COLO829 (cell line): ENCODE results near the gene PCDHGB6.
"Not testable (repeated sequence)": the region's sequence is repeated elsewhere in the genome, so short reads cannot be mapped to it uniquely, and the experiment has no call there.

ENCODE experiments used
- DNase-seq: peaks from one replicate; pipeline ENCODE4 v3.0.0; 2012; ENCODE audit warnings: low spot score

The PCDHGB6 gene

DNA sequence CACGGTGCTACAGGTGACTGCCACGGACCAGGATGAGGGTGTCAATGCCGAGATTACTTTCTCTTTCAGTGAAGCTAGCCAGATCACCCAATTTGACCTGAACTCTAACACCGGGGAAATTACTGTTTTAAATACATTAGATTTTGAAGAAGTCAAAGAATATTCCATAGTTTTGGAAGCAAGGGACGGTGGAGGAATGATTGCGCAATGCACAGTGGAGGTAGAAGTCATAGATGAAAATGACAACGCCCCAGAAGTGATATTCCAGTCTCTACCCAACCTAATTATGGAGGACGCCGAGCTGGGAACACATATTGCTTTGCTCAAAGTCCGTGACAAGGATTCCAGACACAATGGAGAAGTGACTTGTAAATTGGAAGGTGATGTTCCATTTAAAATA lies 19.2 kb upstream of the PCDHGB6 start:
- DNase-seq, result no peak

DNA sequence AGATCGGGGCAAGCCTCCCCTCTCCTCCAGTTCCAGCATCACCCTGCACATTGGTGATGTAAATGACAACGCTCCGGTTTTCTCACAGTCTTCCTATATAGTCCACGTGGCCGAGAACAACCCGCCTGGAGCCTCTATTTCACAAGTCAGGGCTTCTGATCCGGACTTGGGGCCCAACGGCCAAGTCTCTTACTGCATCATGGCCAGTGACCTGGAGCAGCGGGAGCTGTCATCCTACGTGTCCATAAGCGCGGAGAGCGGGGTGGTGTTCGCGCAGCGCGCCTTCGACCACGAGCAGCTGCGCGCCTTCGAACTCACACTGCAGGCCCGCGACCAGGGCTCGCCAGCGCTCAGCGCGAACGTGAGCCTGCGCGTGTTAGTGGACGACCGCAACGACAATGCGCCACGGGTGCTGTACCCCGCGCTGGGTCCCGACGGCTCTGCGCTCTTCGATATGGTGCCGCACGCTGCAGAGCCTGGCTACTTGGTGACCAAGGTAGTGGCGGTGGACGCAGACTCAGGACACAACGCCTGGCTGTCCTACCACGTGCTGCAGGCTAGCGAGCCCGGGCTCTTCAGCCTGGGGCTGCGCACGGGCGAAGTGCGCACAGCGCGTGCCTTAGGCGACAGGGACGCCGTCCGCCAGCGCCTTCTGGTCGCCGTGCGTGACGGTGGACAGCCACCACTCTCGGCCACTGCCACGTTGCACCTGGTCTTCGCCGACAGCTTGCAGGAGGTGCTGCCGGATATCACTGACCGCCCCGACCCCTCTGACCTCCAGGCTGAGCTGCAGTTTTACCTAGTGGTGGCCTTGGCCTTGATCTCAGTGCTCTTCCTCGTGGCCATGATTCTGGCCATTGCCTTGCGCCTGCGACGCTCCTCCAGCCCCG lies 18.4 kb upstream of the PCDHGB6 start:
- DNase-seq, result no peak

DNA sequence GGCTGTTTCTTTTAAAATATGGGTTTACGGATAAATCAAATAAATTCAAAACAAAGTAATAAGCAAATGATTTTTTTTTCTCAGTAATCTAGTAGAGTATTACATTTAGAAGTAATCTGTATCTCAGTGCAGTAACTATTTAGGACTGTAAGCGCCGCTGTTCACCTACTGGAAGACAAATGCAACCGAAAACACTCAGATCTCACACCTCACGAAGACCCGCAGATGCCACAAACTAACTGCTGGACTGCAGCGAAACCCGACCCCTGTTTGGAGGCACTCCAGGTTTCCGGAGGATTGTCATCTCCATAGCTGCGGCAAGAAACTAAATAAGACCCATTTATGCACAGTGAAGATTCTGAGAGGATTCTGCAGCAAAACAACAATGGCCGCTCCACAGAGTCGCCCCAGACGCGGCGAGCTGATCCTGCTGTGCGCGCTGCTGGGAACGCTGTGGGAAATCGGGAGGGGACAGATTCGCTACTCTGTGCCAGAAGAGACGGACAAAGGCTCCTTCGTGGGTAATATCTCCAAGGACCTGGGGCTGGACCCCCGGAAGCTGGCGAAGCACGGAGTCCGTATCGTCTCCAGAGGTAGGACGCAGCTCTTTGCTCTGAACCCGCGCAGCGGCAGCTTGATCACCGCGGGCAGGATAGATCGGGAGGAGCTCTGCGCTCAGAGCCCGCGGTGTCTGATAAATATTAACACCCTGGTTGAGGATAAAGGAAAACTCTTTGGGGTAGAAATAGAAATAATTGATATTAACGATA lies 15.2 kb upstream of the PCDHGB6 start, which contains the start of gene PCDHGA8:
PCDHGA8 (plus strand) TSS at position 205 of the 770 bp plus-strand sequence; CDS start at position 386, 181 bp downstream.
- no peak for DNase-seq

DNA sequence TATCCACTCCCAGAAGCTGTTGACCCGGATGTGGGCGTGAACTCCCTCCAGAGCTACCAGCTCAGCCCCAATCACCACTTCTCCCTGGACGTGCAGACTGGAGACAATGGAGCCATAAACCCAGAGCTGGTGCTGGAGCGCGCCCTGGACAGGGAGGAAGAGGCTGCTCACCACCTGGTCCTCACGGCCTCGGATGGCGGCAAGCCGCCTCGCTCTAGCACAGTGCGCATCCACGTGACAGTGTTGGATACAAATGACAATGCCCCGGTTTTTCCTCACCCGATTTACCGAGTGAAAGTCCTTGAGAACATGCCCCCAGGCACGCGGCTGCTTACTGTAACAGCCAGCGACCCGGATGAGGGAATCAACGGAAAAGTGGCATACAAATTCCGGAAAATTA lies 14.6 kb upstream of the PCDHGB6 start:
- DNase-seq, result no peak

DNA sequence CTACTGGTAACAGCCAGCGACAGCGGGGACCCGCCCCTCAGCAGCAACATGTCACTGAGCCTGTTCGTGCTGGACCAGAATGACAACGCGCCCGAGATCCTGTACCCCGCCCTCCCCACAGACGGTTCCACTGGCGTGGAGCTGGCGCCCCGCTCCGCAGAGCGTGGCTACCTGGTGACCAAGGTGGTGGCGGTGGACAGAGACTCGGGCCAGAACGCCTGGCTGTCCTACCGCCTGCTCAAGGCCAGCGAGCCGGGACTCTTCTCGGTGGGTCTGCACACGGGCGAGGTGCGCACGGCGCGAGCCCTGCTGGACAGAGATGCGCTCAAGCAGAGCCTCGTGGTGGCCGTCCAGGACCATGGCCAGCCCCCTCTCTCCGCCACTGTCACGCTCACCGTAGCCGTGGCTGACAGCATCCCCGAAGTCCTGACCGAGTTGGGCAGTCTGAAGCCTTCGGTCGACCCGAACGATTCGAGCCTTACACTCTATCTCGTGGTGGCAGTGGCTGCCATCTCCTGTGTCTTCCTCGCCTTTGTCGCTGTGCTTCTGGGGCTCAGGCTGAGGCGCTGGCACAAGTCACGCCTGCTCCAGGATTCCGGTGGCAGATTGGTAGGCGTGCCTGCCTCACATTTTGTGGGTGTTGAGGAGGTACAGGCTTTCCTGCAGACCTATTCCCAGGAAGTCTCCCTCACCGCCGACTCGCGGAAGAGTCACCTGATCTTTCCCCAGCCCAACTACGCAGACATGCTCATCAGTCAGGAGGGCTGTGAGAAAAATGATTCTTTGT lies 13.2 kb upstream of the PCDHGB6 start:
- not testable (repeated sequence) for DNase-seq

DNA sequence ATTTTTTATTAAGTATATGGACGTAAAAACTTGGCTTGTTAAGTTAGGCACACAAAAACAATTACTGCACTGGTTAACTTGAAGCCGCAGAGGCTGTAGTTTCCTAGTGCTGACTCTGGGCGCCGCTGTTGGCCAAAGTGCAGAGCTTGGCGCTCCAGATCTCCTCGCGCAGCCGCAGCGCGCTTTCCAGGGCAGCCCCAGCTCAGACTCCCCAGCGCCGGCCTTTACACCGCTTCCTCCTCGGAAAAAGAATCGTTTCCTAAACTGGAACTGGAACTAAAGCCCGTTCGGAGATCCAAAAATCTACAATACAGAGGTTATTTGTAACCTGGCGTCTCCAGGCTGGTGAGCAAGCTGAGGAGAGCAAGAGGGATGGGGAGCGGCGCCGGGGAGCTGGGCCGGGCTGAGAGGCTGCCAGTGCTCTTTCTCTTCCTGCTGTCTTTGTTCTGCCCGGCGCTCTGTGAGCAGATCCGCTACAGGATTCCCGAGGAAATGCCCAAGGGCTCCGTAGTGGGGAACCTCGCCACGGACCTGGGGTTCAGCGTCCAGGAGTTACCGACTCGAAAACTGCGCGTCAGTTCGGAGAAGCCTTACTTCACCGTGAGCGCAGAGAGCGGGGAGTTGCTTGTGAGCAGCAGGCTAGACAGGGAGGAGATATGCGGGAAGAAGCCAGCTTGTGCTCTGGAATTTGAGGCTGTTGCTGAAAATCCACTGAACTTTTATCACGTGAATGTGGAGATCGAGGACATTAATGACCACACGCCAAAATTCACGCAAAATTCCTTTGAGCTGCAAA lies 9.9 kb upstream of the PCDHGB6 start, which contains the start of gene PCDHGB5:
PCDHGB5 (plus strand) TSS at position 192 of the 796 bp plus-strand sequence; CDS start at position 373, 181 bp downstream.
- DNase-seq, result peak; percentile 23

DNA sequence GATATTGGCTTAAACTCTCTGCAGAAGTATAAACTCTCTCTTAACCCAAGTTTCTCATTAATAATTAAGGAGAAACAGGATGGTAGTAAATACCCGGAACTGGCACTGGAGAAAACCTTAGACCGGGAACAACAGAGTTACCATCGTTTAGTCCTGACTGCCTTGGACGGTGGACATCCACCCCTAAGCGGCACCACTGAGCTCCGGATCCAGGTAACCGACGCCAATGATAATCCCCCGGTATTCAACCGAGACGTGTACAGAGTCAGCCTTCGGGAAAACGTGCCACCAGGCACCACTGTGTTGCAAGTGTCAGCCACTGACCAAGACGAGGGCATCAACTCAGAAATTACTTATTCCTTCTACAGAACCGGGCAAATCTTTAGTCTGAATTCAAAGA lies 9.2 kb upstream of the PCDHGB6 start:
- DNase-seq, result no peak

DNA sequence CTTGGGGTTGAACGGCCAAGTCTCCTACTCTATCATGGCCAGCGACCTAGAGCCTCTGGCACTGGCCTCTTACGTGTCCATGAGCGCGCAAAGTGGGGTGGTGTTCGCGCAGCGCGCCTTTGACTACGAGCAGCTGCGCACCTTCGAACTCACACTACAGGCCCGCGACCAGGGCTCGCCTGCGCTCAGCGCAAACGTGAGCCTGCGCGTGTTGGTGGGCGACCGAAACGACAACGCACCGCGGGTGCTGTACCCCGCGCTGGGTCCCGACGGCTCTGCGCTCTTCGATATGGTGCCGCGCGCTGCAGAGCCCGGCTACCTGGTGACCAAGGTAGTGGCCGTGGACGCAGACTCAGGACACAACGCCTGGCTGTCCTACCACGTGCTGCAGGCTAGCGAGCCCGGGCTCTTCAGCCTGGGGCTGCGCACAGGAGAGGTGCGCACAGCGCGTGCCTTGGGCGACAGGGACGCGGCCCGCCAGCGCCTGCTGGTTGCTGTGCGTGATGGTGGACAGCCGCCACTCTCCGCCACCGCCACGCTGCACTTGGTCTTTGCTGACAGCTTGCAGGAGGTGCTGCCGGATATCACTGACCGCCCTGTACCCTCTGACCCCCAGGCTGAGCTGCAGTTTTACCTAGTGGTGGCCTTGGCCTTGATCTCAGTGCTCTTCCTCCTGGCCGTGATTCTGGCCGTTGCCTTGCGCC lies 8.1 kb upstream of the PCDHGB6 start:
- no peak for DNase-seq

DNA sequence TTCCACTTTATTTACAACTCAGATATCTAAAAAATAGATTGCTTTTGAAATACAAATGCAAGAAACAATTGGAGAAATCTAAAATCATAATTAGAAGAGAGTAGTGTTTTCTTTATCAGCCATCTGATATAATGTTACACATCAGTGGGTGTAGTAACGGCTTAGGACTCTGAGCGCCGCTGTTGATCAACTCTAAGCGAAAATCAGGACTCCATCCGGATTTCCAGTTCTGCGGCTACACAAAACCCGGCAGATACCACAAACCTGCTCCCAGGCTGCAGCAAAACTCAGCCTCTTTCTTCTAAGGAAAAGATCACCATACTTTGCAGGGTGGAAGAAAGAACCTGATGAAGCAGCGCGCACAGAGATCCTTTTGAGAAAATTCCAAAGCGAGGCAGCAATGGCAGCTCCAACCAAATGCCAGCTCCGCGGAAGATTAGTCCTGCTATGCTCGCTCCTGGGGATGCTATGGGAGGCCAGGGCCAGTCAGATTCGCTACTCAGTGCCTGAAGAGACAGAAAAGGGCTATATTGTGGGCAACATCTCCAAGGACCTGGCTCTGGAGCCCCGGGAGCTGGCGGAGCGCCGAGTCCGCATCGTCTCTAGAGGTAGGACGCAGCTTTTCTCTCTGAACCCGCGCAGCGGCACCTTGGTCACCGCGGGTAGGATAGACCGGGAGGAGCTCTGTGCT lies 5.1 kb upstream of the PCDHGB6 start, which contains the start of gene PCDHGA9:
PCDHGA9 (plus strand) TSS at position 226 of the 691 bp plus-strand sequence; CDS start at position 401, 175 bp downstream.
- no peak for DNase-seq

DNA sequence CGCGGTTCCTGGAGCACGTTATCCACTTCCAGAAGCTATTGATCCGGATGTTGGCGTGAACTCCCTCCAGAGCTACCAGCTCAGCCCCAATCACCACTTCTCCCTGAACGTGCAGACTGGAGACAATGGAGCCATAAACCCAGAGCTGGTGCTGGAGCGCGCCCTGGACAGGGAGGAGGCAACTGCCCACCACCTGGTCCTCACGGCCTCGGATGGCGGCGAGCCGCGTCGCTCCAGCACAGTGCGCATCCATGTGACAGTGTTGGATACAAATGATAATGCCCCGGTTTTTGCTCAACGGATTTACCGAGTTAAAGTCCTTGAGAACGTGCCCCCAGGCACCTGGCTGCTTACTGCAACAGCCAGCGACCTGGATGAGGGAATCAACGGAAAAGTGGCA lies 4.4 kb upstream of the PCDHGB6 start:
- DNase-seq, result no peak

DNA sequence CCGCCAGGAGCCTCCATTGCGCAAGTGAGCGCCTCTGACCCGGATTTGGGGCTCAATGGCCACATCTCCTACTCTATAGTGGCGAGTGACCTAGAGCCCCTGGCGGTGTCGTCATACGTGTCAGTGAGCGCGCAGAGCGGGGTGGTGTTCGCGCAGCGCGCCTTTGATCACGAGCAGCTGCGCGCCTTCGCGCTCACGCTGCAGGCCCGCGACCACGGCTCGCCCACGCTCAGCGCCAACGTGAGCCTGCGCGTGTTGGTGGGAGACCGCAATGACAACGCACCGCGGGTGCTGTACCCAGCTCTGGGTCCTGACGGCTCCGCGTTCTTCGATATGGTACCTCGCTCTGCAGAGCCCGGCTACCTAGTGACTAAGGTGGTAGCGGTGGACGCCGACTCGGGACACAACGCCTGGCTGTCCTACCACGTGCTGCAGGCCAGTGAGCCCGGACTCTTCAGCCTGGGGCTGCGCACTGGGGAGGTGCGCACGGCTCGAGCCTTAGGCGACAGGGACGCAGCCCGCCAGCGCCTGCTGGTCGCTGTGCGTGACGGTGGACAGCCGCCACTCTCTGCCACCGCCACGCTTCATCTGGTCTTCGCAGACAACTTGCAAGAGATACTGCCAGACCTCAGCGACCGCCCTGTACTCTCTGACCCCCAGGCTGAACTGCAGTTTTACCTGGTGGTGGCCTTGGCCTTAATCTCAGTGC lies 1.9 kb downstream of the PCDHGB6 start:
- no peak for DNase-seq

DNA sequence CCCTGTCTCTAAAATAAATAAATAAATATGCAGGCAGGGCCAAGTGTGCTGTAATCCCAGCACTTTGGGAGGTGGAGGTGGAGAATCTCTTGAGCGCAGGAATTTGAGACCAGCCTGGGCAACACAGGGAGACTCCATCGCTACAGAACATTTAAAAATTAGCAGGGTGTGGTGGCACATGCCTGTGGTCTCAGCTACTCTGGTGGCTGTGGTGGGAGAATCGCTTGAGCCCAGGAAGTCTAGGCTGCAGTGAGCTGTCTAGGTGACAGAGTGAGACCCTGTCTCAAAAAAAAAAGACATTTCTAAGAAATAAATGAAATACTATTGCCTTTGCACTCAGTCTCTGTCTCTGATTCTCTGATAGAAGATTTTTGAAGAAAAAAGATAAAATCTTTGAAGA lies 3.8 kb downstream of the PCDHGB6 start:
- DNase-seq, result no peak

DNA sequence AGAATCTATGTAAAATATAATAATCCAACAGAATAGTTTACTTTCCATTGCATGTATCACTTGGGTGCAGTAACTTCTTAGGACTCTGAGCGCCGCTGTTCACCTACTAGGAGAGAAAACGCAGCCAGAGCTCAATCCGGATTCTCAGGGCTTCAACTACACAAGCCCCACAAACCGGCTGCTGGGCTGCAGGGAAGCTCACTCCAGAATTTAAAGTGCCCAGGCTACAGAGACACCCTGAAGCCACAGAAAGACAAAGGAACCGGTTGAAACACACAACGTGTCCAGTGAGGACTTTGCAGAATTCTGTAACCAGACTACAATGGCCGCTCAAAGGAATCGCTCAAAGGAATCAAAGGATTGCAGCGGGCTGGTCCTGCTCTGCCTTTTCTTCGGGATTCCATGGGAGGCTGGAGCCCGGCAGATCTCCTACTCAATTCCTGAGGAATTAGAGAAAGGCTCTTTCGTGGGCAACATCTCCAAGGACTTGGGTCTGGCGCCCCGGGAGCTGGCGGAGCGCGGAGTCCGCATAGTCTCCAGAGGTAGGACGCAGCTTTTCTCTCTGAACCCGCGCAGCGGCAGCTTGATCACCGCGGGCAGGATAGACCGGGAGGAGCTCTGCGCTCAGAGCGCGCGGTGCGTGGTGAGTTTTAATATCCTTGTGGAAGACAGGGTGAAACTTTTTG lies 5.2 kb downstream of the PCDHGB6 start, which contains the start of gene PCDHGA10:
PCDHGA10 (plus strand) TSS at position 134 of the 686 bp plus-strand sequence; CDS start at position 323, 189 bp downstream.
- DNase-seq, result no peak

DNA sequence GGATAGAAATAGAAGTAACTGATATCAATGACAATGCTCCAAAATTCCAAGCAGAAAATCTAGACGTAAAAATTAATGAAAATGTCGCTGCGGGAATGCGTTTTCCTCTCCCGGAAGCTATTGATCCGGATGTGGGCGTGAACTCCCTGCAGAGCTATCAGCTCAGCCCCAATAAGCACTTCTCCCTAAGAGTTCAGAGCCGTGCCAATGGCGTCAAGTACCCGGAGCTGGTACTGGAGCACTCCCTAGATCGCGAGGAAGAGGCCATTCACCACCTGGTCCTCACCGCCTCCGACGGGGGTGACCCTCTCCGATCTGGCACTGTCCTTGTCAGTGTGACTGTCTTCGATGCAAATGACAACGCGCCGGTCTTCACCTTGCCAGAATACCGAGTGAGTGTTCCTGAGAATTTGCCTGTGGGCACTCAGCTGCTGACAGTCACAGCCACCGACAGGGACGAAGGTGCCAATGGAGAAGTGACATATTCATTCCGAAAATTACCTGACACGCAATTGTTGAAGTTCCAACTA lies 5.8 kb downstream of the PCDHGB6 start:
- no peak for DNase-seq

DNA sequence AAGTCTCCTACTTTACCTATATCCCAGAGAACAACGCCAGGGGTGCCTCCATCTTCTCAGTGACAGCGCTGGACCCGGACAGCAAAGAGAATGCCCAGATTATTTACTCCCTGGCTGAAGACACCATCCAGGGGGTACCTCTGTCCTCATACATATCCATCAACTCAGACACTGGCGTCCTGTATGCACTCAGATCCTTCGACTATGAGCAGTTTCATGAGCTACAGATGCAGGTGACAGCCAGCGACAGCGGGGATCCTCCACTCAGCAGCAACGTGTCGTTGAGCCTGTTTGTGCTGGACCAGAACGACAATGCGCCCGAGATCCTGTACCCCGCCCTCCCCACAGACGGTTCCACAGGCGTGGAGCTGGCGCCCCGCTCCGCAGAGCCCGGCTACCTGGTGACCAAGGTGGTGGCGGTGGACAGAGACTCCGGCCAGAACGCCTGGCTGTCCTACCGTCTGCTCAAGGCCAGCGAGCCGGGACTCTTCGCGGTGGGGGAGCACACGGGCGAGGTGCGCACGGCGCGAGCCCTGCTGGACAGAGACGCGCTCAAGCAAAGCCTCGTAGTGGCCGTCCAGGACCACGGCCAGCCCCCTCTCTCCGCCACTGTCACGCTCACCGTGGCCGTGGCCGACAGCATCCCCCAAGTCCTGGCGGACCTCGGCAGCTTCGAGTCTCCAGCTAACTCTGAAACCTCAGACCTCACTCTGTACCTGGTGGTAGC lies 6.9 kb downstream of the PCDHGB6 start:
- DNase-seq, result not testable (repeated sequence)

DNA sequence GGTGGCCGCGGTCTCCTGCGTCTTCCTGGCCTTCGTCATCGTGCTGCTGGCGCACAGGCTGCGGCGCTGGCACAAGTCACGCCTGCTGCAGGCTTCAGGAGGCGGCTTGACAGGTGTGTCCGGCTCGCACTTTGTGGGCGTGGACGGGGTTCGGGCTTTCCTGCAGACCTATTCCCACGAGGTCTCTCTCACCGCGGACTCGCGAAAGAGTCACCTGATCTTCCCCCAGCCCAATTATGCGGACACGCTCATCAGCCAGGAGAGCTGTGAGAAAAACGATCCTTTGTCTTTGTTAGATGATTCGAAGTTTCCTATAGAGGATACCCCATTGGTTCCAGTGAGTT lies 7.4 kb downstream of the PCDHGB6 start:
- not testable (repeated sequence) for DNase-seq

DNA sequence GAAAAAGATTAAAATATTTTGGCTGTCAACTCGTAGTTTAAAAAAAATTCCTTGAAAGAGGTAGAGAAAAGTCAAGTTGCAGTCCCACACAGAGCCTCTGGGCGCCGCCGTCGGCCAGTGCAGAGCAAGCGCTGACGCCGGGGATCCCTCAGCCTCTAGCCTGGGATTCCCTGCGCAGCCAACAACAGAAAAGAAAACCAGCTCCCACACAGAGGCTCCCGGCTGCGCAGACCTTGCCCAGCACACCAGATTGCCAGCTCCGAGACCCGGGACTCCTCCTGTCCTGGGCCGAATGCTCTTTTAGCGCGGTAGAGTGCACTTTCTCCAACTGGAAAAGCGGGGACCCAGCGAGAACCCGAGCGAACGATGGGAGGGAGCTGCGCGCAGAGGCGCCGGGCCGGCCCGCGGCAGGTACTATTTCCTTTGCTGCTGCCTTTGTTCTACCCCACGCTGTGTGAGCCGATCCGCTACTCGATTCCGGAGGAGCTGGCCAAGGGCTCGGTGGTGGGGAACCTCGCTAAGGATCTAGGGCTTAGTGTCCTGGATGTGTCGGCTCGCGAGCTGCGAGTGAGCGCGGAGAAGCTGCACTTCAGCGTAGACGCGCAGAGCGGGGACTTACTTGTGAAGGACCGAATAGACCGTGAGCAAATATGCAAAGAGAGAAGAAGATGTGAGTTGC lies 9.8 kb downstream of the PCDHGB6 start, which contains the start of gene PCDHGB7:
PCDHGB7 (plus strand) TSS at position 184 of the 679 bp plus-strand sequence; CDS start at position 367, 183 bp downstream.
- not testable (repeated sequence) for DNase-seq
